ENCODE measurements around the gene KHK.
A peak's percentile ranks its signal among the peaks of the same experiment; 100 is the strongest.

KHK gene

GRCh38 chr2:27076323-27076722 is 10.2 kb upstream of the KHK start:
- no peak overlapping the region for H3K4me3 ChIP-seq (replicated peaks; ENCODE audit: low read depth, low read length)
- no peak for TF ChIP-seq CTCF (IDR thresholded peaks at IDR 0.05; ENCODE audit: low read length, missing control alignments)
- no peak for DNase-seq (ENCODE audit: low read depth)

- TF ChIP-seq CTCF (IDR thresholded peaks at IDR 0.05; ENCODE audit: low read length, missing control alignments) = no peak
- DNase-seq (ENCODE audit: low read depth) = no peak
- H3K4me3 ChIP-seq (replicated peaks; ENCODE audit: low read depth, low read length) = no peak overlapping the region
Measured at GRCh38 chr2:27077231-27077630, 9.3 kb upstream of the KHK start.

DNA sequence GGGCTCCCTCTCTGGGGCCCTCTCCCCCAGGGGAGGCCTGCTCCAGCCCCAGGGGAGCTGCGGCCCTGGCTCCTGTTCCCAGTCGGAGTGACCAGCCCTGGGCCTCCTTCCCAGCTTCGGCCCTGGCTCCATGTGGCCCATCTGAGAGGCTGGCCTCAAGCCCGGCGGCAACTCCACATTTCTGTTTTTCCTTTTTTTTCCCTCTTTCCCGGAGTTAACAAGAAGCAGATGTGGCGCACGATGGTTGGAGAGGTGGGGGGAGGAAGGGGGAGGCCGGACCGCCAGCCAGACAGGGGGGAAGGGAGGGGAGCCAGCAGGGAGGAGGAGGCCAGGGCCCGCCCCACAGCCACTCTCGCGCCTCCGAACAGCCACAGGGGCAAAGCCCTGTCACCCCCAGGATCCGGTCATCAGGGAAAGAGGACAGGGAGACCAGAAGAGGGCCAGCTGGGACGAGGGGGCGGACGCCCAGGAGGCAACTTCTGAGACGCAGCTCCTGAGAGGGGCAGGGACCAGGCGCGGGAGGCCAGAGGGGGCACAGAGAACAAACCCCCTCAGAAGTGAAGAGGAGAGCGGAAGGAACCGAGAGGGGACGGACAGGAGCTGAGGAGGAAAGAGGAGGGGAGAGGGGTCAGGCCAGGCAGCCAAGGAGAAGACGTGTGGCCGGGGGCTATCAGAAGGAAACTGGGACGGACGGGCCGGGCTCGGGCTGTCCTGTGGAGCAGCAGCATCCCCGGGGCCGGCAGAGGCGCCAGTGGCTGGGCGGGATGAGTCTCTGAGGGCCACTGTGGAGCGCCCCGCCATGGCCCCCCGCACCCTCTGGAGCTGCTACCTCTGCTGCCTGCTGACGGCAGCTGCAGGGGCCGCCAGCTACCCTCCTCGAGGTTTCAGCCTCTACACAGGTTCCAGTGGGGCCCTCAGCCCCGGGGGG is 8.0 kb upstream of the KHK start, which contains the start of gene EMILIN1:
Gene EMILIN1 (plus strand): TSS at position 349 of the 928 bp plus-strand sequence. CDS start 451 bp downstream, at position 800.
- H3K4me3 ChIP-seq (replicated peaks; ENCODE audit: low read depth, low read length) = peak within 1 kb of the TSS; percentile 90
- peak; percentile 97 for DNase-seq (ENCODE audit: low read depth)
- no peak for TF ChIP-seq CTCF (IDR thresholded peaks at IDR 0.05; ENCODE audit: low read length, missing control alignments)

- peak overlapping the region; percentile 90 for H3K4me3 ChIP-seq (replicated peaks; ENCODE audit: low read depth, low read length)
- DNase-seq (ENCODE audit: low read depth) = no peak
- TF ChIP-seq CTCF (IDR thresholded peaks at IDR 0.05; ENCODE audit: low read length, missing control alignments) = no peak
Measured at GRCh38 chr2:27079233-27080139, 7.1 kb upstream of the KHK start.

GRCh38 chr2:27080140-27080469 is 6.5 kb upstream of the KHK start:
- no peak for TF ChIP-seq CTCF (IDR thresholded peaks at IDR 0.05; ENCODE audit: low read length, missing control alignments)
- DNase-seq (ENCODE audit: low read depth) = no peak
- H3K4me3 ChIP-seq (replicated peaks; ENCODE audit: low read depth, low read length) = peak overlapping the region; percentile 90

GRCh38 chr2:27080603-27080936 is 6.0 kb upstream of the KHK start:
- no peak for DNase-seq (ENCODE audit: low read depth)
- no peak for TF ChIP-seq CTCF (IDR thresholded peaks at IDR 0.05; ENCODE audit: low read length, missing control alignments)
- H3K4me3 ChIP-seq (replicated peaks; ENCODE audit: low read depth, low read length) = peak overlapping the region; percentile 90

All from fibroblast of pulmonary artery (primary cell).